Caco-2 (cell line): ENCODE data around the gene MAOA. TPM values are rescaled to one million over a fixed set of nuclear protein-coding genes. Genes with fewer than 3 reads are reported as not detected.

Source experiments
- BruUV-seq: library from RNA; stranded (reverse); fragments of 400-500 nt; replicated peaks from 2 replicates; lab custom pipeline; 2021; lab: Mats Ljungman, UMichigan
- CTCF ChIA-PET: fragments of 300-600 bp; sonication (Branson Sonifier 250); formaldehyde crosslinking; loops from one replicate; lab custom pipeline; 2022; ENCODE audit warnings: antibody characterized with exemption; lab: Charles Lee
- POLR2A ChIA-PET: fragments of 300-600 bp; sonication (Branson Sonifier 250); formaldehyde crosslinking; loops from one replicate; lab custom pipeline; 2022; ENCODE audit warnings: antibody characterized with exemption; lab: Charles Lee
- DNase-seq, 2 experiments: peaks; one replicate each; pipeline versions ENCODE4 v3.0.0 to v3.0.0-alpha.2; 2020 to 2022
- H3K27me3 ChIP-seq: replicated peaks from 2 replicates; pipeline ENCODE4 v1.6.0; 2011; ENCODE audit warnings: low read length; ENCODE audit not compliant: control insufficient read depth, insufficient read depth
- H3K36me3 ChIP-seq: 2 replicates; pipeline ENCODE4 v1.5.1; 2011; ENCODE audit warnings: low read length; ENCODE audit not compliant: control insufficient read depth, insufficient read depth
- H3K4me1 ChIP-seq: fragments of 250-450 bp; sonication (Bioruptor Pico); 2 replicates; pipeline ENCODE4 v1.5.1; 2020; ENCODE audit warnings: mild to moderate bottlenecking
- H3K4me3 ChIP-seq: 2 replicates; pipeline ENCODE4 v1.5.1; 2011; ENCODE audit warnings: low read depth, mild to moderate bottlenecking, control low read depth, low read length
- H3K9me3 ChIP-seq: fragments of 250-450 bp; sonication (Bioruptor Pico); 2 replicates; pipeline ENCODE4 v1.5.1; 2020; ENCODE audit warnings: mild to moderate bottlenecking, moderate library complexity
- H3K27ac Mint-ChIP-seq: one replicate; pipeline ENCODE4 v1.8.0; 2022; ENCODE audit warnings: mixed read lengths; ENCODE audit not compliant: unreplicated experiment
- H3K27me3 Mint-ChIP-seq: one replicate; pipeline ENCODE4 v1.8.0; 2022; ENCODE audit warnings: mixed read lengths; ENCODE audit not compliant: insufficient read depth, unreplicated experiment
- H3K36me3 Mint-ChIP-seq: one replicate; pipeline ENCODE4 v1.8.0; 2022; ENCODE audit warnings: mild to moderate bottlenecking, mixed read lengths; ENCODE audit not compliant: insufficient read depth, unreplicated experiment
- H3K4me1 Mint-ChIP-seq: one replicate; pipeline ENCODE4 v1.8.0; 2022; ENCODE audit warnings: low read depth, mixed read lengths; ENCODE audit not compliant: unreplicated experiment
- H3K4me3 Mint-ChIP-seq: one replicate; pipeline ENCODE4 v1.8.0; 2022; ENCODE audit warnings: mild to moderate bottlenecking, moderate library complexity, mixed read lengths; ENCODE audit not compliant: unreplicated experiment
- H3K9me3 Mint-ChIP-seq: one replicate; pipeline ENCODE4 v1.8.0; 2022; ENCODE audit warnings: mixed read lengths; ENCODE audit not compliant: unreplicated experiment
- intact Hi-C: fragments of 100-400 bp; cut with micrococcal nuclease; formaldehyde crosslinking; loops from one replicate; pipeline ENCODE4 v1.10.0; 2022; ENCODE audit not compliant: unreplicated experiment
- total RNA-seq: library from RNA; stranded (reverse); gene quantifications from 2 replicates; pipeline ENCODE4 v1.2.3, GENCODE V29; 2022
- TF ChIP-seq, protein P1 (sequence below), 2 experiments: fragments of 200-600 bp in 1 of 2; IDR thresholded peaks; 1 replicate in 1 of 2; 2 replicates in 1 of 2; pipeline versions ENCODE4 v1.5.1 to v1.8.0; 2011 to 2022; ENCODE audit warnings: antibody characterized with exemption in 1 of 2, control low read depth in 1 of 2, inconsistent platforms in 1 of 2, low read depth in 1 of 2, low read length in 1 of 2, mild to moderate bottlenecking in 1 of 2, moderate library complexity in 1 of 2; ENCODE audit not compliant: insufficient read depth in 1 of 2, severe bottlenecking in 1 of 2, unreplicated experiment in 1 of 2

Gene MAOA
- total RNA-seq, 1 experiment from 2014 or later = 0.25 TPM

DNA sequence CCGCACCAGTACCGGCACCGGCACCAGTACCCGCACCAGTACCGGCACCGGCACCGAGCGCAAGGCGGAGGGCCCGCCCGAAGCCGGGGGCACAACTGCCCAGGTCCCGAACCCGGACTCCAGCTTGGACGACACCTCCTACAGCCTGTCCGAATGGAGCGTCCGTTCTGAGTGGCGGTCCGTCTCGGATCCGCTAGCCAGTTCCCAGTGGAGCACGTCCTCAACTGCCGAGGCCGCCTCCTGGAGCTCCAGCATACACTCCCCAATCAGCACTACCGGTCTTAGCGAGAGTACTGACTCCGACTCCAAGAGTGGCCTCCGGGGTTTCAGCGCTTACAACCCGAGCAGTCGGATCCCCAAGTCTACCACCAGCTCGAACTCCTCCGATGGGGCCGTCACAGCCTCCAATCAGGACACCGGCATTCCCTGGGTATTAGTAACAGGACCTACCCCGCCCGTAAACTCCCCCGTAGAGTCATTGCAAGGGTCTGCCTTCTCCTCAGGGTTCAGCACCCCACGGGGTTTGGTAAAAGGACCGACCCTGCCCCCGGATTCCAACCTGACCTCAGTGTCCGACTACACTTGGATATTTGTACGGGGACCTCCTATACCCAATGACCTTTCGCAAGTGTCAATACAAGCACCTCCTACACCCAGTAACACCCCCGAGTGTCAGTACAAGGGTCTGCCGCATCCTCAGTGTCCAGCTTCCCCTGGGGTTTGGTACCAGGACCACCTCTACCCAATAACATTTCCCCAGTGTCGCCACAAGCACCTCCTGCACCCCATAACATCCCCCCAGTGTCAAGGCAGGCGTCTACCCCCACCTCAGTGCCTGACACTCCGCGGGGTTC lies 721 bp upstream of the MAOA start:
- CTCF ChIA-PET = no interaction called here

DNA sequence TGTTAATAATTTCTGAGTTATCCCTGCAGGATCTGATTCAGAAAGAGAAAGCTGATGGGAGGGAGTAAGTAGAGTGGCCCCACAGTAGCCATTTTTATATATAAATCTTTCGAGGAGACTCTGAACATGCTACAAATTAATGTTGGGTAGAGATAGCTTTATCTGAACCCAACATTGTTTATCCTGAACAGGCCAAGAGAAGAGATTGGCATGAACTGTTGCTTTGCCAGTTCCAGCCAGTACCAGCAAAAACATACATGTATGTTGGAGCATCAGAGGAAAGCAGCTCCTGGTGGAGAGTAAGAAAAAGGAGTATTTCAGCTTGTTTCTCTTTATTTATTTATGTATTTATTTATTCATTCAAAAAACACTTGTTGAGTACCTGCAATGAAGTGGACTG lies 1.6 kb downstream of the MAOA start:
- TF ChIP-seq, protein P1, sequence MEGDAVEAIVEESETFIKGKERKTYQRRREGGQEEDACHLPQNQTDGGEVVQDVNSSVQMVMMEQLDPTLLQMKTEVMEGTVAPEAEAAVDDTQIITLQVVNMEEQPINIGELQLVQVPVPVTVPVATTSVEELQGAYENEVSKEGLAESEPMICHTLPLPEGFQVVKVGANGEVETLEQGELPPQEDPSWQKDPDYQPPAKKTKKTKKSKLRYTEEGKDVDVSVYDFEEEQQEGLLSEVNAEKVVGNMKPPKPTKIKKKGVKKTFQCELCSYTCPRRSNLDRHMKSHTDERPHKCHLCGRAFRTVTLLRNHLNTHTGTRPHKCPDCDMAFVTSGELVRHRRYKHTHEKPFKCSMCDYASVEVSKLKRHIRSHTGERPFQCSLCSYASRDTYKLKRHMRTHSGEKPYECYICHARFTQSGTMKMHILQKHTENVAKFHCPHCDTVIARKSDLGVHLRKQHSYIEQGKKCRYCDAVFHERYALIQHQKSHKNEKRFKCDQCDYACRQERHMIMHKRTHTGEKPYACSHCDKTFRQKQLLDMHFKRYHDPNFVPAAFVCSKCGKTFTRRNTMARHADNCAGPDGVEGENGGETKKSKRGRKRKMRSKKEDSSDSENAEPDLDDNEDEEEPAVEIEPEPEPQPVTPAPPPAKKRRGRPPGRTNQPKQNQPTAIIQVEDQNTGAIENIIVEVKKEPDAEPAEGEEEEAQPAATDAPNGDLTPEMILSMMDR (IDR thresholded peaks at IDR 0.05; ENCODE audit: insufficient read depth in 1 of 2, low read depth in 1 of 2, low read length in 1 of 2, severe bottlenecking in 1 of 2, unreplicated experiment in 1 of 2) = no peak
- intact Hi-C loops = loop anchor here (5.0 to 10.0 kb wide), 3 partner anchors 47 to 95 kb away; no protein-coding TSS in a partner anchor

More for the DNA sequence above, 721 bp upstream of the MAOA start:
- Histone ChIP-seq H3K36me3 (no peaks in the 10 kb centered on the region), H3K4me1 (no peaks in the 10 kb centered on the region), H3K9me3 (no peaks in the 10 kb centered on the region), H3K27me3 (no peaks in the 10 kb centered on the region), H3K4me3 (peak overlapping the region; percentile 46)
- H3K4me1 Mint-ChIP-seq = no peaks in the 10 kb centered on the region
- peak overlapping the region; percentile 94 for H3K27ac Mint-ChIP-seq
- H3K36me3 Mint-ChIP-seq = no peaks in the 10 kb centered on the region
- DNase-seq = peak; percentile 36 to 40
- peak overlapping the region; percentile 73 for H3K4me3 Mint-ChIP-seq
- no peaks in the 10 kb centered on the region for H3K9me3 Mint-ChIP-seq
- BruUV-seq = TSS peak; percentile 27
- H3K27me3 Mint-ChIP-seq = no peaks in the 10 kb centered on the region
- TF ChIP-seq, protein P1 (IDR thresholded peaks at IDR 0.05; ENCODE audit: insufficient read depth in 1 of 2, low read depth in 1 of 2, low read length in 1 of 2, severe bottlenecking in 1 of 2, unreplicated experiment in 1 of 2) = no peak
- intact Hi-C loops = loop anchor here (5.0 to 10.0 kb wide), 3 partner anchors 49 to 97 kb away; no protein-coding TSS in a partner anchor
- POLR2A ChIA-PET = no interaction called here

DNA sequence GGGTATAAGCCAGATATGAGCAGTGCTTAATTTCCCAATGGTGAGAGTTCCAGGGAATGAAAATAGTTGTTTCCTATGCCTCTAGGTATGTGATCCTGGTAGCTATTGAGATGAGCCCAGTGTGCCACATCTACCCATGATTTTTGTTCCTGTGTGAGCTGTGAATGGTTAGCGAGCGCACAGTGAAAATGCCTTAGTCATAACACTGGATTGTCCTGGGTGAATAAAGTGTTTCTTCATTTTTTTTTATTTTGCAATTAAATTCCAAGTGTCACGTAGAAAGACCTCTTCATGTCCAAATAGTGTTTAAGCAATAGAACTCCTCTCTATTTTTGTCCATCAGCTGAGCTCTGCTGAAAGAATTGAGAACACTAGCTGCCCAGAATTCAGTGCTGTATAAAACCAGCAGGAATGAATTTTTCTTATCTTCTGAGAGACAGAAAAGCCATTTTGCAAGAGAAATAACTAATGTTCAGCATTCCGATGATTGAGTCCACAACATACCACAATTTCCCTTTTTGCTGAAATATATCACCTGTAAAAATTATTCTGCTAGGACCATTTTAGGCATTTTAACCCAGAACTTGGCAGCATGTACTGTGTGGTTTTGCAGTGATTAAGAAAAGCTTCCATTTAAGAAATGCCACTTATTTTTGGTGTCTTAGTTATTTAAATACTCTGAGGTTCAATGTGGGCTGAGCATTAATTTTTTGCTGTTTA lies 5.6 kb downstream of the MAOA start:
- Mint-ChIP-seq H3K27me3 (no peaks in the 10 kb centered on the region), H3K27ac (no peak overlapping the region), H3K36me3 (no peaks in the 10 kb centered on the region), H3K4me3 (no peak overlapping the region), H3K9me3 (no peaks in the 10 kb centered on the region), H3K4me1 (no peaks in the 10 kb centered on the region)
- CTCF ChIA-PET = no interaction called here
- Histone ChIP-seq H3K9me3 (no peaks in the 10 kb centered on the region), H3K36me3 (no peaks in the 10 kb centered on the region), H3K27me3 (no peaks in the 10 kb centered on the region), H3K4me1 (no peaks in the 10 kb centered on the region), H3K4me3 (no peak overlapping the region)
- BruUV-seq = no TSS peak
- POLR2A ChIA-PET = no interaction called here
- TF ChIP-seq, protein P1 (IDR thresholded peaks at IDR 0.05; ENCODE audit: insufficient read depth in 1 of 2, low read depth in 1 of 2, low read length in 1 of 2, severe bottlenecking in 1 of 2, unreplicated experiment in 1 of 2) = no peak
- no peak for DNase-seq
- intact Hi-C loops = no loop called here

More for the DNA sequence above, 1.6 kb downstream of the MAOA start:
- no peaks in the 10 kb centered on the region for H3K27me3 Mint-ChIP-seq
- ChIA-PET POLR2A (no interaction called here), CTCF (no interaction called here)
- no peaks in the 10 kb centered on the region for H3K9me3 Mint-ChIP-seq
- Histone ChIP-seq H3K9me3 (no peaks in the 10 kb centered on the region), H3K4me1 (no peaks in the 10 kb centered on the region), H3K27me3 (no peaks in the 10 kb centered on the region), H3K36me3 (no peaks in the 10 kb centered on the region), H3K4me3 (no peak overlapping the region)
- H3K4me1 Mint-ChIP-seq = no peaks in the 10 kb centered on the region
- no TSS peak for BruUV-seq
- no peak for DNase-seq
- H3K27ac Mint-ChIP-seq = no peak overlapping the region
- no peak overlapping the region for H3K4me3 Mint-ChIP-seq
- no peaks in the 10 kb centered on the region for H3K36me3 Mint-ChIP-seq
